KOPT-K1 (cell line): ENCODE measurements around the gene ALPK3.

Experiments
- H3K27ac ChIP-seq: fragments of 200-600 bp; sonication (generic); 2 replicates; pipeline ENCODE4 v1.5.1; 2016; ENCODE audit warnings: antibody characterized with exemption, mild to moderate bottlenecking, low read depth, low read length; ENCODE audit not compliant: poor library complexity, severe bottlenecking
- H3K36me3 ChIP-seq: fragments of 200-600 bp; sonication (generic); 2 replicates; pipeline ENCODE4 v1.5.1; 2017; ENCODE audit warnings: antibody characterized with exemption, mild to moderate bottlenecking, low read length, moderate library complexity; ENCODE audit not compliant: insufficient read depth
- H3K9me3 ChIP-seq: fragments of 200-600 bp; sonication (generic); 2 replicates; pipeline ENCODE4 v1.5.1; 2017; ENCODE audit warnings: antibody characterized with exemption, low read length, mild to moderate bottlenecking; ENCODE audit not compliant: insufficient read depth, poor library complexity, severe bottlenecking

ALPK3 gene

GRCh38 chr15:84878504-84878903, 61.3 kb downstream of the ALPK3 start:
- Histone ChIP-seq H3K27ac (no peak overlapping the region), H3K9me3 (no peaks in the 10 kb centered on the region), H3K36me3 (no peaks in the 10 kb centered on the region)

- no peak overlapping the region for H3K27ac ChIP-seq
- no peaks in the 10 kb centered on the region for H3K36me3 ChIP-seq
- no peaks in the 10 kb centered on the region for H3K9me3 ChIP-seq
Measured at GRCh38 chr15:84879088-84879780, 62.1 kb downstream of the ALPK3 start.

GRCh38 chr15:84880007-84880406, 62.9 kb downstream of the ALPK3 start:
- no peaks in the 10 kb centered on the region for H3K36me3 ChIP-seq
- H3K27ac ChIP-seq: no peak overlapping the region
- no peaks in the 10 kb centered on the region for H3K9me3 ChIP-seq

GRCh38 chr15:84880822-84881519, 63.8 kb downstream of the ALPK3 start:
- Histone ChIP-seq H3K27ac (no peak overlapping the region), H3K9me3 (no peaks in the 10 kb centered on the region), H3K36me3 (no peaks in the 10 kb centered on the region)

DNA sequence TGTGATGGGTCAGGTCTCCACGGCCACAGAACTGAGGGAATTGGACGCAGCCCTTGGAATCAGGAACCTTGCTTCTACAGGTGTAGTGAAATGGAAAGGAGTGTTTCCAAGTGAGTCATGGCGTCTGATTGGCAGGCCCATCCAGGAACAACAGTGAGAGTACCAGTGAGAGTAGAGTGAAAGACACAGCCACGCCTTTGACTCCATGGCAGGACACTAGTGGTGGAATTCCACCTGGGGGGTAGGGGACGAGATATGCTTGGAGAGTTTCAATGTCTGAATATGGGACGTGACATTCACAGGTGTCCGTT, 64.3 kb downstream of the ALPK3 start:
- no peaks in the 10 kb centered on the region for H3K36me3 ChIP-seq
- H3K27ac ChIP-seq: no peak overlapping the region
- H3K9me3 ChIP-seq: no peaks in the 10 kb centered on the region

DNA sequence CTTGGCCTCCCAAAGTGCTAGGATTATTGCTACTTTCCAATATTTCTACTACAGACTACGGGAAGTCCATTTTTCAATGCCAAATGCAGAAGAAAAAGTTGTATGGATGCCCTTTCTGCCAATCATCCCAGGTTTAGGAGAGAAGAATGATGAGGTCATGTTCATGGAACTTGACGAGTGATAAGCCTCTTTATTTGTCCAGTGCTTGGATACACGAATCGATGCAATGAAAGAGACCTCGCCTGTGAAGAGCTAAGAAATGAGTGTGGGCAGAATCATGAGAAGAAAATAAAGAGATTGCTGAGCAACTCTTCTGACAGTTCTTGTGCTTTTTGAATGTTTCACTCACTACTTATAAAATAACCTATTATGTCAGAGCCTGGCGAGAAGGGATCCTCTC, 66.3 kb downstream of the ALPK3 start:
- Histone ChIP-seq H3K27ac (no peak overlapping the region), H3K9me3 (no peaks in the 10 kb centered on the region), H3K36me3 (no peaks in the 10 kb centered on the region)

GRCh38 chr15:84883916-84884781, 67.0 kb downstream of the ALPK3 start, which contains the start of gene SLC28A1:
Gene SLC28A1 (plus strand): TSS chr15:84884662. CDS start chr15:84887761, 3,099 bp downstream.
- H3K36me3 ChIP-seq: no peaks in the 10 kb centered on the region
- no peaks in the 10 kb centered on the region for H3K9me3 ChIP-seq
- no peak within 1 kb of the TSS for H3K27ac ChIP-seq

DNA sequence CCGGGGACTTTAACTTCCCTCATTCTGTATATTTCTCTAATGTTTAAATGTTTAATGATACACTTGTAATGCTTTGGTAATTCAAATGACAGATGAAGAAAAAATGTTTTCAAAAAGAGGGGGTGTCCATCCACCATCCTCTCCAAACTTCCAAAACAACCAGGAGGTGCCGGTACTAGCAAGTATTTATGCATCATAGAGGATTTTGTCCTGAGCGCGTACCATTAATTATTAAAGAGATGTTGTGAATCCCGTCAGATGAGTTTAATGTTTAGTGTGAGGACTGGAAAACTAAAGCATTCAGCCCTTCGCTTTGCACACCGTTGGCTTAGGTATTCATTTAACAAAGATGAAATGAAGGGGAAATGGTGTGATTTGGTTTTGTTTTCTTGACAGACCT, 68.6 kb downstream of the ALPK3 start:
- H3K36me3 ChIP-seq: no peaks in the 10 kb centered on the region
- no peak overlapping the region for H3K27ac ChIP-seq

DNA sequence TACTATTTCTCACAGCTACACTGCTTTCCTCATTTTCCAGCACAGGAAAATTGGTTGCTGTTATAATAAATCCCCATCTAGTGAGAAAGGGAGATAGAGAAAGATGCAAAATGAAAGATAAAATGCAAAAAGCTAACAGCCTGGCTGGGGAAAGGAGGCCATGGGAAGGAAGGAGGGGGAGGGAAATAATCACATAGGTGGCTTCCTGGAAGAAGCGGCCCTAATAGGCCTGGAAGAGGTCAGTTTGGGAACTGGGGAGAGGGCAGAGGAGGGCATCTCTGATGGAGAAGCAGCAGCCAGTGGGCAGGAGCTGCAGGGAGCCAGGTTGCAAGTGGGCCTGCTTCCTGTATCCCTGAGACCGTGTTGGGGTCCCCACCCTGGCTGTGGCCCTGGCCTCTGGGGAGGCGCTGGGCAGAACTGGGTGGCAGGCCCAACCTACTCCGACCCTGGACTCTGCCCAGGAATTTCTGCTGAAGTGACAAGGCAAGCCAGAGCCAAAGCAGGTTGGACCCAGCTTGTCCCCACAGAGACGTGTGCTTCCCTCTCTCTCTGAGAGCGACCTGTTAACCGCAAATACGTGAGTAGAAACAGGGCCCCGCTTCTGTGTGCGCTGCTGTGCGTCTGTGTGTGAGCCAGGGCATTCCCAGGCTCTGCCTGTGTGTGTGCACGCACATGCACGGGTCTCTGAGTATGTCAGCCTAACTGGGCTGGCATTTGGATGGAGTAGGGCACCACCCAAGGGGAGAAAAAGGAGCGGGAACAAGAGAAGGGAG, 69.2 kb downstream of the ALPK3 start:
- H3K27ac ChIP-seq: no peak overlapping the region
- H3K36me3 ChIP-seq: no peaks in the 10 kb centered on the region
- H3K9me3 ChIP-seq: no peaks in the 10 kb centered on the region

More for the DNA sequence above, 68.6 kb downstream of the ALPK3 start:
- no peaks in the 10 kb centered on the region for H3K9me3 ChIP-seq

GRCh38 chr15:84886984-84887299, 69.8 kb downstream of the ALPK3 start:
- Histone ChIP-seq H3K36me3 (no peaks in the 10 kb centered on the region), H3K9me3 (no peaks in the 10 kb centered on the region), H3K27ac (no peak overlapping the region)

GRCh38 chr15:84887938-84888337, 70.8 kb downstream of the ALPK3 start:
- Histone ChIP-seq H3K9me3 (no peaks in the 10 kb centered on the region), H3K36me3 (no peaks in the 10 kb centered on the region), H3K27ac (no peak overlapping the region)

- Histone ChIP-seq H3K9me3 (no peaks in the 10 kb centered on the region), H3K36me3 (no peaks in the 10 kb centered on the region), H3K27ac (no peak overlapping the region)
Measured at GRCh38 chr15:84888639-84889038, 71.5 kb downstream of the ALPK3 start.

DNA sequence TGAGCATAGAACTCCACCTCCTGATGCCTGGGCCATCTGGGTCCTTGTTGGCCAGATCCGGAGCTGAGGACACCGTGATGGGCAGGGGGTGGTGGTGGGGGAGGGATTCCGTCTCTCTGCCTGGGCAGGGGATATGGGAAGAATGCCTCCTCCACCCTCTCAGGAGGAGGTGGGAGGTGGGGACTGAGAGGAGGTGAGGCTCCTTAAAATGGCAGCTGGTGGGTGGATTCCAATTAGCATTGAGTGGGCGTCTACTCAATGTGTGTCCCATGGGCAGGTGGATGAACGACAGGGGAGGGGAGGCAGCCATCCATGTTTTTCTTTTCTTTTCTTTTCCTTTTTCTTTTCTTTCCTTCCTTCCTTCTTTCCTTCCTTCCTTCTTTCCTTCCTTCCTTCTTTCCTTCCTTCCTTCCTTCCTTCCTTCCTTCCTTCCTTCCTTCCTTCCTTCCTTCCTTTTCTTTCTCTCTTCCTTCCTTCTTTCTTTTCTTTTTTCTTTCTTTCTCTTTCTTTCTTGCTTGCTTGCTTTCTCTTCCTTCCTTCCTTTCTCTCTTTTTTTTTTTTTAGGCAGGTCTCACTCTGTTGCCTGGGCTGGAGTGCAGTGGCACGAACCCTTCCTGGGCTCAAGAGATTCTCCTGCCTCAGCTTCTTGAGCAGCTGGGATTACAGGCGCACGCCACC, 72.3 kb downstream of the ALPK3 start:
- Histone ChIP-seq H3K27ac (no peak overlapping the region), H3K9me3 (no peaks in the 10 kb centered on the region), H3K36me3 (no peaks in the 10 kb centered on the region)

DNA sequence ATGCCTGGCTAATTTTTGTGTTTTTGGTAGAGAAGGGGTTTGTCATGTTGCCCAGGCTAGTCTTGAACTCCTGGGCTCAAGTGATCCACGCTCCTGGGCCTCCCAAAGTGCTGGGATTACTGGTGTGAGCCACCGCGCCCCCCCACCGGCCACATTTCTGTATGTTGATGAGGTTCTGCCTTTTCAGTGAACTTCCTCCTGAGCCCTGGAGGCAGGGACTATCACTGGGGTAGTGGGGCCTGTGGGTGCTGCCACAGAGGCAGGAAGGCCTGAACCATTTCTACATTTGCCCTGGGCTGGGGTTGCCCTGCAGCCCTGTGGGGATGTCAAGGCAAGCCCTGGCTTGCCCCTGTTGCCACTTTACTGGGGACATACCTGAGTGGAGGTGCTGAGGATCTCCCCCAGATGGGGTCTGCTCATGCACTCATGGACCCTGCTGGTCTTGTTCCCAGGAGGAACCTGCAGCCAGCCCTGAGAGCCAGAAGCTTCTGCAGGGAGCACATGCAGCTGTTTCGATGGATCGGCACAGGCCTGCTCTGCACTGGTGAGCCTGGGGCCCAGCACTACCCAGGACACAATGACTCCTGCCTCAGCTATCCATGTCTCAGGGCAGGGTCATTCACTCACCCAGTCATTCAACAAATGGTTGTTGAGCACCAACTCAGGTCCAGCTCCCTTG, 73.0 kb downstream of the ALPK3 start:
- no peak overlapping the region for H3K27ac ChIP-seq
- H3K36me3 ChIP-seq: no peaks in the 10 kb centered on the region
- H3K9me3 ChIP-seq: no peaks in the 10 kb centered on the region
